Esophagus squamous epithelium (tissue), 5 donors: ENCODE results near the gene IFT27. TPM values are rescaled to one million over a fixed set of nuclear protein-coding genes. Genes with fewer than 3 reads are reported as not detected.
"Not testable (repeated sequence)": the region's sequence is repeated elsewhere in the genome, so short reads cannot be mapped to it uniquely, and the experiment has no call there.

ENCODE experiments used
- DNase-seq: peaks from one replicate; lab custom pipeline; 2025; lab: John Stamatoyannopoulos, UW
- H3K27ac ChIP-seq, 4 donors: fragments of 200-600 bp; sonication (generic); one replicate each; pipeline ENCODE4 v1.5.1; 2016 to 2019; ENCODE audit warnings: mild to moderate bottlenecking in 1 of 4
- H3K27me3 ChIP-seq, 4 donors: fragments of 200-600 bp; sonication (generic); 1 replicate in 3 of 4; 2 replicates in 1 of 4; pipeline versions ENCODE4 v1.5.1 to v1.6.0; 2017 to 2021; ENCODE audit warnings: antibody characterized with exemption in 1 of 4
- H3K36me3 ChIP-seq, 3 donors: fragments of 200-600 bp; sonication (generic); one replicate each; pipeline ENCODE4 v1.5.1; 2016 to 2019
- H3K4me1 ChIP-seq, 3 donors: fragments of 200-600 bp; sonication (generic); one replicate each; pipeline ENCODE4 v1.5.1; 2017 to 2019
- H3K4me3 ChIP-seq, 4 donors: fragments of 200-600 bp; sonication (generic); 1 replicate in 3 of 4; 2 replicates in 1 of 4; pipeline ENCODE4 v1.5.1; 2016 to 2019; ENCODE audit warnings: mild to moderate bottlenecking in 2 of 4, moderate library complexity in 1 of 4
- H3K9me3 ChIP-seq, 3 donors: fragments of 200-600 bp; sonication (generic); one replicate each; pipeline ENCODE4 v1.5.1; 2016 to 2019
- POLR2A ChIP-seq, 4 donors: fragments of 450-650 bp; IDR thresholded peaks; one replicate each; pipeline ENCODE4 v1.6.1; 2017; ENCODE audit warnings: antibody characterized with exemption in 4 of 4, mild to moderate bottlenecking in 4 of 4, moderate library complexity in 3 of 4
- WGBS, 2 donors: methylation state at CpG; one replicate each; pipeline ENCODE4 v1.1.5; 2018; 5-methylcytosine and 5-hydroxymethylcytosine counted together
- intact Hi-C: fragments of 100-400 bp; cut with DNase I; formaldehyde crosslinking; loops from one replicate; pipeline ENCODE4 v1.15.0; 2022
- total RNA-seq, 4 donors: library from RNA; depleted of rRNA; stranded (reverse); fragments of >200 nt; gene quantifications; one replicate each; pipeline ENCODE4 v1.1.0, GENCODE V29; 2016
- TF ChIP-seq, protein P1 (sequence below), 6 experiments: fragments of 450-650 bp in 4 of 6; fragments of 200-600 bp in 2 of 6; sonication (generic) in 2 of 6; IDR thresholded peaks; one replicate each; pipeline ENCODE4 v1.5.1; 2016 to 2019; ENCODE audit warnings: antibody characterized with exemption in 6 of 6, mild to moderate bottlenecking in 4 of 6, moderate library complexity in 4 of 6
- donor health status: DM: yes; HTN: yes; CAD: no.

IFT27 gene
- total RNA-seq, 4 donors from 2014 or later = 6.1 to 9.5 (median 8.1) TPM

DNA sequence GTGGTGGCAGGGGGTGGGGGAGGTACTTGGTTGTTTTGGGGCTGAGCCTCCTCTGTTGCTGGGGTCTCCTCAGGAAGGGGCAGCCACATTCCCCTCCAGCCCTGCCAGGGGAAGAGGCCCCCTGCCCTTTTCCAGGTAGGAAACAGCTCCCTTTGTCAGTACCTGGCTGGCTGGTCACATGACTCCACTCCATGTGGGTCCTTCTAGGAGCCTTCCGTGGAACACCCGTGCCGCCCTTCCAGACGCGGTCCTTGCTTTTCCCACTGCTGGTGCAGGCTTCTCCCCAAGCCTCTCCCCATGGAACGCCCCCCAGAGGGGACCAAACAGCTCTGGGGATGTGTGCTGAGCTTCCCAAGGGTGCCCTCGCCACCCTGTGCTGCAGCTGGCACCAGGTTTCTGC, 19.9 kb downstream of the IFT27 start:
- WGBS, 2 donors = 55 to 85% methylated on average over 5 to 6 of the region's 7 CpGs
- H3K36me3 ChIP-seq = no peaks in the 10 kb centered on the region

DNA sequence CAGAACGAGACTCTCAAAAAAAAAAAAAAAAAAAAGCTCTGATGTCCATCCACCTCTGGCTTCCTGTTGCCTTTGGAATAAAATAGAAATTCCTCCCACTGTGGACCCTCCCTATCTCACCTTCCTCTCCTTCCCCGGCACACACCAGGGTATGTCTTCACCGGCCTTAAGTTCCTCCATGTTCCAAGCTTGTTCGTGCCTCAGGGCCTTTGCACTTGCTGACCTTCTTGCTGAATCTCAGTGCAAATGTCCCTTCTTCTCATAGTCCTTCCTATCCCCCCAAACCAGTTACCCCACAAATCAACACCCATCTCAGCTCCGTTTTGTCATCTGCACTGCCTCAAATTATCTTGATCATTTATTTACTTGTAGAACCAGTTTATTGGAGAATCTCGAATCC, 20.6 kb downstream of the IFT27 start:
- 78 to 80% methylated on average over 5 to 6 of the region's 6 CpGs for WGBS, 2 donors
- intact Hi-C loops = no loop called here
- no peaks in the 10 kb centered on the region for H3K36me3 ChIP-seq
- H3K27me3 ChIP-seq = peaks cover 0 to 55% (median 1%) of the 10 kb centered on the region in 4 donors
- TF ChIP-seq POLR2A (IDR thresholded peaks at IDR 0.05) = no peak
- TF ChIP-seq, protein P1, sequence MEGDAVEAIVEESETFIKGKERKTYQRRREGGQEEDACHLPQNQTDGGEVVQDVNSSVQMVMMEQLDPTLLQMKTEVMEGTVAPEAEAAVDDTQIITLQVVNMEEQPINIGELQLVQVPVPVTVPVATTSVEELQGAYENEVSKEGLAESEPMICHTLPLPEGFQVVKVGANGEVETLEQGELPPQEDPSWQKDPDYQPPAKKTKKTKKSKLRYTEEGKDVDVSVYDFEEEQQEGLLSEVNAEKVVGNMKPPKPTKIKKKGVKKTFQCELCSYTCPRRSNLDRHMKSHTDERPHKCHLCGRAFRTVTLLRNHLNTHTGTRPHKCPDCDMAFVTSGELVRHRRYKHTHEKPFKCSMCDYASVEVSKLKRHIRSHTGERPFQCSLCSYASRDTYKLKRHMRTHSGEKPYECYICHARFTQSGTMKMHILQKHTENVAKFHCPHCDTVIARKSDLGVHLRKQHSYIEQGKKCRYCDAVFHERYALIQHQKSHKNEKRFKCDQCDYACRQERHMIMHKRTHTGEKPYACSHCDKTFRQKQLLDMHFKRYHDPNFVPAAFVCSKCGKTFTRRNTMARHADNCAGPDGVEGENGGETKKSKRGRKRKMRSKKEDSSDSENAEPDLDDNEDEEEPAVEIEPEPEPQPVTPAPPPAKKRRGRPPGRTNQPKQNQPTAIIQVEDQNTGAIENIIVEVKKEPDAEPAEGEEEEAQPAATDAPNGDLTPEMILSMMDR (IDR thresholded peaks at IDR 0.05) = no peak
- peaks cover 0 to 37% (median 0%) of the 10 kb centered on the region in 3 donors for H3K4me1 ChIP-seq
- no peaks in the 10 kb centered on the region for H3K9me3 ChIP-seq
- no peak for DNase-seq
- no peak overlapping the region for H3K4me3 ChIP-seq
- no peak overlapping the region for H3K27ac ChIP-seq

More for the DNA sequence above, 19.9 kb downstream of the IFT27 start:
- Histone ChIP-seq H3K27me3 (peaks cover 0 to 55% (median 1%) of the 10 kb centered on the region in 4 donors), H3K9me3 (no peaks in the 10 kb centered on the region), H3K27ac (no peak overlapping the region), H3K4me3 (no peak overlapping the region), H3K4me1 (peaks cover 0 to 45% (median 0%) of the 10 kb centered on the region in 3 donors)
- TF ChIP-seq POLR2A (IDR thresholded peaks at IDR 0.05) = no peak
- TF ChIP-seq, protein P1 (IDR thresholded peaks at IDR 0.05) = no peak
- intact Hi-C loops = no loop called here
- no peak for DNase-seq

DNA sequence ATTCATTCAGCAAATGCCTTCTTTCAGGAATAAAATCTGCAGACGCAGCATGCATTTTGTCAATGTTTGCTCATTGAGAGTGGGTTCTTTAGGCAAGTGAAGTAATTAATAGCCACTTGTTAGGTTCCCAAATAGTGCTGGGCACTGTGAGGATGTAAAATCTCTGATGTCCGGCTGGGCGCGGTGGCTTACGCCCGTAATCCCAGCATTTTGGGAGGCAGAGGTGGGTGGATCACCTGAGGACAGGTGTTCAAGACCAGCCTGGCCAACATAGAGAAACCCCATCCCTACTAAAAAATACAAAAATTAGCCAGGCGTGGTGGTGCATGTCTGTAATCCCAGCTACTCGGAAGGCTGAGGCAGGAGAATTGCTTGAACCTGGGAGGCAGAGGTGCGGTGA, 21.0 kb downstream of the IFT27 start:
- Histone ChIP-seq H3K27me3 (peaks cover 0 to 55% (median 1%) of the 10 kb centered on the region in 4 donors), H3K4me1 (peaks cover 0 to 33% (median 0%) of the 10 kb centered on the region in 3 donors)
- H3K9me3 ChIP-seq, intact Hi-C loops, DNase-seq, H3K27ac ChIP-seq, H3K36me3 ChIP-seq, H3K4me3 ChIP-seq: not testable (repeated sequence)
- 94 to 98% methylated on average over 8 of the region's 9 CpGs for WGBS, 2 donors

DNA sequence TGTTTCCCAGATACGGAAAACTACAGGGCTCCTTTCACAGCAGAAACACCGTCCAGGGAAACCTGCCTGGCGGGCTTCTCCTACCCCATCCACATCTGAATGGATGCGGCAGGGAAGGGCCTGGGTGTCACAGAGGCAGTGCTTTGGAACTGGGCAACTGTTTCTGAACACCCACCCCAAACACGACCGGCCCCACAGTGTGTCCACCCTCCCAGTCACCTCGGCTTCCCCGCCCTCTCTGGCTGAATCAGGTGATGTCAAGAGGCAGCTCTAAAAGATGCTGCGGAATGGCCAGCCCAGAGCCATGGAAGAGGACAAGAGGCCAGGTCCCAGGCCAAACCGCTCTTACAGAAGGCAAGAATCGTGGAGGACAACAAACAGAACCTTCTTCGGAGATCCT, 22.0 kb downstream of the IFT27 start:
- H3K36me3 ChIP-seq = no peaks in the 10 kb centered on the region
- no peak for TF ChIP-seq POLR2A (IDR thresholded peaks at IDR 0.05)
- TF ChIP-seq, protein P1 (IDR thresholded peaks at IDR 0.05) = no peak
- no peak for DNase-seq
- H3K27ac ChIP-seq = no peak overlapping the region
- 76 to 83% methylated on average over 6 to 9 of the region's 12 CpGs for WGBS, 2 donors
- intact Hi-C loops = no loop called here
- H3K27me3 ChIP-seq = peaks cover 0 to 55% (median 1%) of the 10 kb centered on the region in 4 donors
- no peak overlapping the region for H3K4me3 ChIP-seq
- H3K9me3 ChIP-seq = no peaks in the 10 kb centered on the region
- H3K4me1 ChIP-seq = peaks cover 0 to 25% (median 0%) of the 10 kb centered on the region in 3 donors

DNA sequence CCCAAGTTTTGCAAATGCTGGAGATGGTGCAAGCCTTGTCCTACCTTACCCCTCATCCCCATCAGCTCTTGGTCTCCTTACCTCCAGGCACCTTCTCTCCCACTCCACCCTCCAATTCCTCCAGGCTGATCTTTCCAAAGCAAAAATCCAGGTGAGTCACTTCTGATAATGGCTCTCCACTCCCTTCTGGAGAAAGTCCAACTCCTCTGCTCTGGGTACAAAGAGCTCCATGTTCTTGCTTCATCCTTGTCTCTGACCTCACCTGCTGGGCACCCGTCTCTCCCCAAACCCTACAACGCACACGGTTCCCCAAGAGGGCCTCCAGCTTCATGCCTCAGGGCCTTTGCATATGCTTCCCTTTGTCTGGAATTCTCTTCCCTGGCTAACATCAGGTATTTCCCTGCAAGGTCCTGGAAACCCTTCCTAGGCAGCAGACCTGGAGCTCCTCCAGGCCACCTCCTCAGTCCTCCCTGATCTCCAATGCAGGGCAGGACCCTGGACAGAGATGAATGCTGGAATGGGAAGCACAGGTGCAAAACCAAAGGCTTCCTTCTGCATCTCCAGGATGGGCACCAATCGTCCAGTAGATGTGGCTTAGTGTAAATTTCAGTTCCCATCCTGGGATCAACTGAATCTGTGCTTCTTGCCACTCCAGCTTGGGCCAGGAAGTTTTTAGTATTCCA, 22.7 kb downstream of the IFT27 start:
- Histone ChIP-seq H3K4me3 (no peak overlapping the region), H3K27ac (no peak overlapping the region), H3K4me1 (peaks cover 0 to 25% (median 0%) of the 10 kb centered on the region in 3 donors), H3K36me3 (no peaks in the 10 kb centered on the region), H3K9me3 (no peaks in the 10 kb centered on the region), H3K27me3 (peaks cover 0 to 55% (median 1%) of the 10 kb centered on the region in 4 donors)
- intact Hi-C loops = no loop called here
- TF ChIP-seq, protein P1 (IDR thresholded peaks at IDR 0.05) = no peak
- TF ChIP-seq POLR2A (IDR thresholded peaks at IDR 0.05) = no peak
- 19 to 41% methylated on average over 4 of the region's 4 CpGs for WGBS, 2 donors
- no peak for DNase-seq
